ENCODE results near the gene SLC4A7.

GRCh38 chr3:27503526-27503925, 19.3 kb upstream of the SLC4A7 start:
- no peak for TF ChIP-seq CTCF (tag by site-specific recombination; IDR thresholded peaks at IDR 0.05)
- no peak for TF ChIP-seq ZNF138 (tag by site-specific recombination; IDR thresholded peaks at IDR 0.05; ENCODE audit: borderline replicate concordance)
- TF ChIP-seq ZFP37 (tag by site-specific recombination; IDR thresholded peaks at IDR 0.05), result no peak
